ENCODE data around the gene ZC3H12A. TPM values are rescaled to one million over a fixed set of nuclear protein-coding genes. Genes with fewer than 3 reads are reported as not detected.

Gene ZC3H12A
- polyA plus RNA-seq: 10 to 100 TPM; 12.4 to 24.6 (median 19.4) TPM
- long read RNA-seq, donor 1: 0 reads
- long read RNA-seq, donor 2, partial matches to known transcripts: 0 of 1 reads
- long read RNA-seq, donor 2, other reads (novel, unspliced or antisense): 0 of 1 reads
- long read RNA-seq, donor 3: 0 reads
- long read RNA-seq, donor 4: 0 reads
- long read RNA-seq, donor 5: 0 reads
- long read RNA-seq, donor 6: 0 reads
- long read RNA-seq, donor 7: 0 reads
- long read RNA-seq, donor 8: 0 reads
- long read RNA-seq, donor 9: 0 reads
- long read RNA-seq, donor 10: 0 reads

DNA sequence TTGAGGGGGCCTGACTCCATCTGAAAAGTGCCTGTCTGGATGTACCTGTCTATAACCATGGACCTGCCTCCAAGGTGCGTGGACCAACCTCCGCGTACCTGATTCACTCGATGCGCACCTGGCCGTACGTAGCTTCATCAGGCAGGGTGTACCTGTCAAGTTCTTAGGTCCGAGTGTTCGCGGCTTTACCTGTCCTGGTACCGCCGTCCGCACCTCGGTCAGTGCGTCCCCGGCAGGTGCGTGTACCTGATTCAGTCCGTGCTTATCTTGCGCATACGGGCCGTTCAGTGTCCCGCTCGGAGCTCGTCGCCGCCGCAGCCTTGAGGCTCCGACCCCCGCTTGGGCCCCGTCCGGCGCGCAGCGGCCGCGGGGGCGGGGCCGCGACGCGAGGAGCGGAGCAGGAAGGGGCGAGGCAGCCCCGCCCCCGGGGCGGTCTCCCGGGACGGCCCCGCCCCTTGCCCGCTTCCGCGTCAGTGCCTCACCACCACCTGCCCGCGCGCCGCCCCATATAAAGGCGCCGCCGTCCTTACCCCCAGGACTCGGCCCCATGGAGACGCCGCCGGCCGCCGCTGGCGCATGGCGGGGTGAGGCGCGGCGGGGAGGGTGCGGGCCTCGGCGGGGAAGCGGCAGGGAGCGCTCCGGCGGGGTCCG lies at the start of gene ZC3H12A:
Gene ZC3H12A, plus strand, starts transcription at position 535 of the 651 bp plus-strand sequence. CDS start 917 bp downstream, outside the sequence.
- peak; percentile 94 to 97 for DNase-seq
- FAIRE-seq: no peak
- H3K4me1 ChIP-seq (ENCODE audit: control insufficient read depth in 3 of 3, insufficient read depth in 2 of 3, low read depth in 1 of 3, low read length in 2 of 3): peaks cover 7 to 43% (median 8%) of the 10 kb centered on the region in 3 donors
- peak within 1 kb of the TSS; percentile 97 to 99 (median 99) for H3K27ac ChIP-seq (ENCODE audit: low read depth in 1 of 3, low read length in 2 of 3)
- no peaks in the 10 kb centered on the region for H3K9me3 ChIP-seq (ENCODE audit: control insufficient read depth in 2 of 2, insufficient read depth in 1 of 2, low read depth in 1 of 2, low read length in 1 of 2)
- WGBS, 3 donors: 0 to 1% (median 0%) methylated on average over 38 to 78 of the region's 78 CpGs
- no peaks in the 10 kb centered on the region for H3K27me3 ChIP-seq (ENCODE audit: control insufficient read depth in 3 of 3, insufficient read depth in 3 of 3, low read length in 3 of 3)
- H3K36me3 ChIP-seq (ENCODE audit: control insufficient read depth in 3 of 3, insufficient read depth in 2 of 3, low read depth in 1 of 3, low read length in 3 of 3): peaks cover 0 to 39% (median 2%) of the 10 kb centered on the region in 3 donors
- peak within 1 kb of the TSS; percentile 71 to 93 (median 90) for H3K4me3 ChIP-seq (ENCODE audit: low read depth in 1 of 3, low read length in 3 of 3)

DNA sequence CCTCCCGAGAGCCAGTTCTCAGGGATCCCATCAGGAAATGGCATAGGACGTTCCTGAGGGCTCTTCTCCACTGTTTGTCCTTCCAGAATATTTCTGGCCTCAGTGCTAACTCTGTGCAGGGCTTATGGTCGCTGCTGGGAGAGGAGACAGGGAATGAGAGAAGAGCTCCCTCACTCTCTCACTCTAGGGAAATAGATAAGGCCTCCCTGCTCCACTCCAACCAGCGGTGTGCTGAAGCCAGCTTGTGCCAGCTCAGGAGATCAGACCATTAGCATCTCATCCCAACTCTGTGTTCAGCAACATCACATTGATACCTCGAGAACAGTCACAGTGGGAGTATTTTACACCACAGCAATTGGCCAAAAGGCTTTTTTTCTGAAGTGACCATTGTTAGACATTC lies 49.2 kb upstream of the ZC3H12A start:
- no peaks in the 10 kb centered on the region for H3K4me1 ChIP-seq (ENCODE audit: control insufficient read depth in 3 of 3, insufficient read depth in 2 of 3, low read depth in 1 of 3, low read length in 2 of 3)
- WGBS, 3 donors: 41 to 52% (median 42%) methylated on average over 5 of the region's 5 CpGs
- no peaks in the 10 kb centered on the region for H3K36me3 ChIP-seq (ENCODE audit: control insufficient read depth in 3 of 3, insufficient read depth in 2 of 3, low read depth in 1 of 3, low read length in 3 of 3)
- no peak overlapping the region for H3K27ac ChIP-seq (ENCODE audit: low read depth in 1 of 3, low read length in 2 of 3)
- peaks cover 2 to 5% (median 4%) of the 10 kb centered on the region in 3 donors for H3K27me3 ChIP-seq (ENCODE audit: control insufficient read depth in 3 of 3, insufficient read depth in 3 of 3, low read length in 3 of 3)
- no peak for FAIRE-seq
- no peak for DNase-seq
- no peak overlapping the region for H3K4me3 ChIP-seq (ENCODE audit: low read depth in 1 of 3, low read length in 3 of 3)
- H3K9me3 ChIP-seq (ENCODE audit: control insufficient read depth in 2 of 2, insufficient read depth in 1 of 2, low read depth in 1 of 2, low read length in 1 of 2): no peaks in the 10 kb centered on the region

DNA sequence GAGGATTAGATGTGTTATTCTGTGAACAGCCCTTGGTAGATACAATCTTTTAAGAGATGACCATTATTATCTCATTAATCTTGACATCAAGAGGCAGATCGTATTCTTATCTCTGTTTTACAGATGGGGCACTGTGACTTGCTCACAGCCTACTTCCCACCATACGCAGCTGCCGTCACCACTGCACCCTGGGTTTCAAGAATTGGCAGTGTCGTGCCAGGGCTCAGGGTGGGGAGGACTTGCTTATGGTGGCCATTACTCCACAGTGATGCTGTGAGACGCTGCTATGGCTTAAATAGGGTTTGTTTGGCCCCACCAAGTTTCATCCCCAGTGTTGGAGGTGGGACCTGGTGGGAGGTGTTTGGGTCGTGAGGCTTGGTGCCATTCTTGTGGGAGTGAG lies 45.4 kb upstream of the ZC3H12A start:
- Histone ChIP-seq H3K4me1 (ENCODE audit: control insufficient read depth in 3 of 3, insufficient read depth in 2 of 3, low read depth in 1 of 3, low read length in 2 of 3) (no peaks in the 10 kb centered on the region), H3K36me3 (ENCODE audit: control insufficient read depth in 3 of 3, insufficient read depth in 2 of 3, low read depth in 1 of 3, low read length in 3 of 3) (no peaks in the 10 kb centered on the region), H3K9me3 (ENCODE audit: control insufficient read depth in 2 of 2, insufficient read depth in 1 of 2, low read depth in 1 of 2, low read length in 1 of 2) (no peaks in the 10 kb centered on the region), H3K27ac (ENCODE audit: low read depth in 1 of 3, low read length in 2 of 3) (no peak overlapping the region), H3K27me3 (ENCODE audit: control insufficient read depth in 3 of 3, insufficient read depth in 3 of 3, low read length in 3 of 3) (peaks cover 4 to 8% (median 5%) of the 10 kb centered on the region in 3 donors), H3K4me3 (ENCODE audit: low read depth in 1 of 3, low read length in 3 of 3) (no peak overlapping the region)
- WGBS, 3 donors: 48 to 57% (median 48%) methylated on average over 6 of the region's 6 CpGs
- FAIRE-seq (no peak), DNase-seq (no peak)

DNA sequence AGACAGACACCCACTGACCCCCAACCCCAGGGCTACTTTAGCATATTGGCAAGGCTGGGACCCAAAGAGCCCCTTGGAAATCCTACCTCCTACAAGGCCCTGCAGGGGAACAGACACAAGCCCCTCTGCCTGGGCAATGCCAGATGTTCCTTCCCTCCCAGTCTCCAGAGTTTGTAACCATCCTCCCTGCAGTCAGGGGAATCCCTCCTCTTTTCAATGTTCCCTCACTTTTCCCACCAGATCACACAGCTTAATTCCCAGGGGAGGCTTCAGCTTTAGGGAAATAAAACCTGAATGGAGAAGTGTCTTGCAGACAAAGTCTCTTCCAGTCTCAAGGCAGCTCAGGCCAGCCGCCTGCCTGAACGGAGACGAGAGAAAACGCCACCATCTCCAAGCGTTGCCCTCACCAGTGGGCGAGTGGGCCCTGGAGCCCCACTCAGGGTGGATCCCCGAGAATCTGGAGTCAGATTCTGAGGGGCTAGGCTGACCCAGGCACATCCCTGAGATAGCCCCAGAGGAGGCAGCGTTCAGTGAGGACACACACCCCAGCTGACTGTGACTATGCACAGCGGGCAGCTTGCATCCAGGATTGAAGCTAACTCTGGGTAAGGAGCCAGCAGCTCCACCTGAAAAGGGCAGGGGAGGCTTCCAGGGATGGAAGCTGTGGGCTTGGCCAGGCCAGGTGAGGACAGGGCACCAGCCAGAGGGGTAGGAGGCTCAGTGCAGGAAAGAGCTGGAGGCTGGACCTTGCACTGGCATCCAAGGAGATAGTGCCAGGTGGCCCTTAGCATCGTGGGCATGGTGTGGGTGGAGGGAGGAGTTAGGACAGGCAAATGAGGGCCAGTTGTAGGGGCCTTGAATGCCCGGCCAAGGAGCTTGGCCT lies 44.0 kb upstream of the ZC3H12A start:
- 57 to 67% (median 65%) methylated on average over 11 of the region's 11 CpGs for WGBS, 3 donors
- no peaks in the 10 kb centered on the region for H3K4me1 ChIP-seq (ENCODE audit: control insufficient read depth in 3 of 3, insufficient read depth in 2 of 3, low read depth in 1 of 3, low read length in 2 of 3)
- no peak overlapping the region for H3K27ac ChIP-seq (ENCODE audit: low read depth in 1 of 3, low read length in 2 of 3)
- no peaks in the 10 kb centered on the region for H3K36me3 ChIP-seq (ENCODE audit: control insufficient read depth in 3 of 3, insufficient read depth in 2 of 3, low read depth in 1 of 3, low read length in 3 of 3)
- no peaks in the 10 kb centered on the region for H3K9me3 ChIP-seq (ENCODE audit: control insufficient read depth in 2 of 2, insufficient read depth in 1 of 2, low read depth in 1 of 2, low read length in 1 of 2)
- DNase-seq (no peak), FAIRE-seq (no peak)
- H3K27me3 ChIP-seq (ENCODE audit: control insufficient read depth in 3 of 3, insufficient read depth in 3 of 3, low read length in 3 of 3): peaks cover 4 to 8% (median 5%) of the 10 kb centered on the region in 3 donors
- no peak overlapping the region for H3K4me3 ChIP-seq (ENCODE audit: low read depth in 1 of 3, low read length in 3 of 3)

DNA sequence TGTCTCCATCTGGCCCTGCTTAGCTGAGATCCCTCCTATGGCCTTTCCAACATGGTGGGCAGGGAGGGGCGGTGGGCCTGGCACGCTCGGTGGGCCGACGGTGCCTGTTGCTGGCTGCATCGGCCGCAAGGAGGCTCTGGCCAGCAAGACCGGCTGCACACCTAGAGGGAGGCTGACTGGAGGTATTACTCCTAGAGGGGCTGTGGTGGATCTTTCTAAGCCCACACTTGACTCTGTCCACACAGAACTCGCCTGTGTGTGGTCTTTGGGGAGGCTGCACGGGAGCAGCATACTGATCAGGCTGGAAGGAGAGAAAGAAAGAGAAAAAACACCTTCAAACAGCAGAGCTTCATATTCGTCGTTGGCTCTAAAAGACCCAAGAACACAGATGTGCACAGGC lies 41.7 kb upstream of the ZC3H12A start:
- FAIRE-seq: no peak
- WGBS, 3 donors: 62 to 77% (median 68%) methylated on average over 12 of the region's 12 CpGs

DNA sequence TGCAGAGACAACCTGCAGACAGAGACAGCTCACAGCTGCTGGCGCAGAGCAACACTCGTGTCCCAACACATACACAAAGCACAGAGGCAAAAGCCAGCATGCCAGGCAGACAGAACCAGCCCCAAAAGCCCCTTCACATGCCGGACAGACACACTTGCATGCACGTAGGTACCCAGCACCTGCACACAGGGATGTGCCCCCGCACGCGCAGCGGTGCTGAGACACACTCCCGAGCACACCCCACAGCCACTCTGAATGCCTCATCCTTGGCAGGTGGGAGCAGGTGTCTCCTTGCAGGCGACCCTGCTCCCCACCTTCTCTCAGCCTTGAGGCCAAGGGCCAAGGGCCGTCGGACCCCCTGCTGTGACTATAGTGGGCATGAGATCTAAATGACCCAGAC lies 41.2 kb upstream of the ZC3H12A start:
- Histone ChIP-seq H3K4me1 (ENCODE audit: control insufficient read depth in 3 of 3, insufficient read depth in 2 of 3, low read depth in 1 of 3, low read length in 2 of 3) (no peaks in the 10 kb centered on the region), H3K9me3 (ENCODE audit: control insufficient read depth in 2 of 2, insufficient read depth in 1 of 2, low read depth in 1 of 2, low read length in 1 of 2) (no peaks in the 10 kb centered on the region), H3K27ac (ENCODE audit: low read depth in 1 of 3, low read length in 2 of 3) (no peak overlapping the region), H3K27me3 (ENCODE audit: control insufficient read depth in 3 of 3, insufficient read depth in 3 of 3, low read length in 3 of 3) (peaks cover 4 to 7% (median 5%) of the 10 kb centered on the region in 3 donors), H3K4me3 (ENCODE audit: low read depth in 1 of 3, low read length in 3 of 3) (no peak overlapping the region), H3K36me3 (ENCODE audit: control insufficient read depth in 3 of 3, insufficient read depth in 2 of 3, low read depth in 1 of 3, low read length in 3 of 3) (no peaks in the 10 kb centered on the region)
- DNase-seq: no peak
- 73 to 80% (median 80%) methylated on average over 12 of the region's 12 CpGs for WGBS, 3 donors
- FAIRE-seq: no peak

More for the DNA sequence above, 41.7 kb upstream of the ZC3H12A start:
- Histone ChIP-seq H3K27ac (ENCODE audit: low read depth in 1 of 3, low read length in 2 of 3) (no peak overlapping the region), H3K4me1 (ENCODE audit: control insufficient read depth in 3 of 3, insufficient read depth in 2 of 3, low read depth in 1 of 3, low read length in 2 of 3) (no peaks in the 10 kb centered on the region), H3K4me3 (ENCODE audit: low read depth in 1 of 3, low read length in 3 of 3) (no peak overlapping the region), H3K9me3 (ENCODE audit: control insufficient read depth in 2 of 2, insufficient read depth in 1 of 2, low read depth in 1 of 2, low read length in 1 of 2) (no peaks in the 10 kb centered on the region), H3K27me3 (ENCODE audit: control insufficient read depth in 3 of 3, insufficient read depth in 3 of 3, low read length in 3 of 3) (peaks cover 4 to 7% (median 5%) of the 10 kb centered on the region in 3 donors), H3K36me3 (ENCODE audit: control insufficient read depth in 3 of 3, insufficient read depth in 2 of 3, low read depth in 1 of 3, low read length in 3 of 3) (no peaks in the 10 kb centered on the region)
- no peak for DNase-seq

DNA sequence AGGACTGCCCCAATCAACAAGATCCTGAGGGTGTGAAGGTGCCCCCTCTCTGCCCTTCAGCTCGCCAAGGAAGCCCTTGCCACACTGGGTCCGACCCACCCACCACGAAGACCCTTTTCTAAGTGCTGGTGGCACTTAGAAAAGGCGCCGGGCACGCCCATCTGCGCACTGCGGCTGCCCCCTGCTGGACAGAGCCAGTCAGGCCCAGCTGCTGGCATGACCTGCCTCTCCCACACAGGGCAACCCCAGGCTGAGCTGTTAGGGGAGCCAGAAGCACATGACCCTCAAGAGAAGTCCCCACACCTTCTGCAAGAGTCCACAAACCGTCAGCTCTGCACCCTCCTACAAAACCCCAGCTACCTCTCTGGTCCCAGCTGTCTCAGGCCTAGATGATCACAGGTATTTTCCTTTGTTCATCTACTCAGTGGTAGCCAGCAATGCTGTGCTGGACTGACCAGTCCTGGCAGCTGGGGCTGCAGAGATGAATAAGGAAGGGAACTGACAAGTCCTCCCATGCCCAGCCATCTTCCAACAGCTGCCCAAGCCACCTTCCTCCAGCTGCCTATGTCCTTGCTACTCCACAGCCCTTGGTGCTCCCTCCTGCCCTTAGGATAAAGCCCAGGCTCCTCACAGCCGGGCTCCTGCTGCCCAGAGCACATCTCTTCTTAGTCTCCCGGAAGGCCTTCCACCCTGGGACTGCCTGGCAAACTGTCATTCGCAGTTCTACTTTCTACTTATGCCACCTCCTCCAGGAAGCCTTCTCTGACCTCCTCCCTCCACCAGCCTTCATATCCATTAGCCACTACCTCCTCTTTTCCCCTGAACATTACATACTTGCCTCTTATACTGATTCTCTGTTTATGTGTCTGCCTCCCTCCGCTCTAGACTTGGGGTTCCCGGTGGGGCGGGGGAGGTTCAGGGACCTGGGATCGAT lies 39.8 kb upstream of the ZC3H12A start:
- no peak for FAIRE-seq

More for the DNA sequence above, 39.8 kb upstream of the ZC3H12A start:
- Histone ChIP-seq H3K27ac (ENCODE audit: low read depth in 1 of 3, low read length in 2 of 3) (no peak overlapping the region), H3K9me3 (ENCODE audit: control insufficient read depth in 2 of 2, insufficient read depth in 1 of 2, low read depth in 1 of 2, low read length in 1 of 2) (no peaks in the 10 kb centered on the region), H3K4me1 (ENCODE audit: control insufficient read depth in 3 of 3, insufficient read depth in 2 of 3, low read depth in 1 of 3, low read length in 2 of 3) (no peaks in the 10 kb centered on the region), H3K36me3 (ENCODE audit: control insufficient read depth in 3 of 3, insufficient read depth in 2 of 3, low read depth in 1 of 3, low read length in 3 of 3) (no peaks in the 10 kb centered on the region), H3K4me3 (ENCODE audit: low read depth in 1 of 3, low read length in 3 of 3) (no peak overlapping the region), H3K27me3 (ENCODE audit: control insufficient read depth in 3 of 3, insufficient read depth in 3 of 3, low read length in 3 of 3) (peaks cover 4 to 5% (median 4%) of the 10 kb centered on the region in 3 donors)
- peak; percentile 40 to 64 for DNase-seq
- 30 to 31% (median 30%) methylated on average over 15 to 16 of the region's 16 CpGs for WGBS, 3 donors
